H1 (cell line): ENCODE results near the gene TRNAU1AP. TPM values are rescaled to one million over a fixed set of nuclear protein-coding genes. Genes with fewer than 3 reads are reported as not detected.

Source experiments
- CTCF ChIA-PET: fragments of 300-600 bp; sonication (Branson Sonifier 250); formaldehyde crosslinking; loops from one replicate; lab custom pipeline; 2021; ENCODE audit not compliant: partially characterized antibody; lab: Charles Lee
- POLR2A ChIA-PET: fragments of 300-600 bp; sonication (Branson Sonifier 250); formaldehyde crosslinking; loops from one replicate; lab custom pipeline; 2021; ENCODE audit warnings: inconsistent platforms; ENCODE audit not compliant: partially characterized antibody; lab: Charles Lee
- DNase-seq, 2 experiments: peaks; one replicate each; pipeline versions ENCODE4 v3.0.0 to v3.0.0-alpha.2; 2010 to 2022; ENCODE audit warnings: low spot score in 2 of 2, low read depth in 1 of 2, mixed read lengths in 1 of 2
- FAIRE-seq: peaks from 2 replicates; lab custom pipeline; 2011; peaks lifted over from hg19 to GRCh38; lab: Jason Lieb, UNC
- H2AFZ ChIP-seq: 2 replicates; pipeline ENCODE4 v1.8.1; 2012; ENCODE audit warnings: low read length, inconsistent platforms
- H2AK5ac ChIP-seq: 2 replicates; pipeline ENCODE4 v1.6.1; 2013; ENCODE audit warnings: low read depth, low read length
- H2BK120ac ChIP-seq: replicated peaks from 2 replicates; pipeline ENCODE3; 2013; ENCODE audit warnings: low read depth, low read length, inconsistent platforms
- H2BK12ac ChIP-seq: 2 replicates; pipeline ENCODE4 v1.6.1; 2013; ENCODE audit warnings: low read depth, low read length
- H2BK15ac ChIP-seq: 2 replicates; pipeline ENCODE4 v1.6.1; 2013; ENCODE audit warnings: low read length
- H2BK20ac ChIP-seq: 2 replicates; pipeline ENCODE4 v1.6.1; 2013; ENCODE audit warnings: low read length
- H2BK5ac ChIP-seq: 2 replicates; pipeline ENCODE4 v1.6.1; 2013; ENCODE audit warnings: low read depth, low read length
- H3K14ac ChIP-seq: 2 replicates; pipeline ENCODE4 v1.6.1; 2013; ENCODE audit warnings: inconsistent platforms; ENCODE audit not compliant: insufficient read length
- H3K18ac ChIP-seq: 2 replicates; pipeline ENCODE4 v1.6.1; 2013; ENCODE audit warnings: low read length; ENCODE audit errors: extremely low read depth
- H3K23ac ChIP-seq: 2 replicates; pipeline ENCODE4 v1.6.1; 2013; ENCODE audit warnings: inconsistent platforms; ENCODE audit not compliant: insufficient read length
- H3K23me2 ChIP-seq: 2 replicates; pipeline ENCODE4 v1.6.1; 2013; ENCODE audit warnings: low read depth, low read length
- H3K27ac ChIP-seq: 2 replicates; pipeline ENCODE4 v1.6.1; 2011; ENCODE audit warnings: low read depth, low read length, inconsistent platforms
- H3K27me3 ChIP-seq, 4 experiments: replicated peaks in 1 of 4; 1 replicate in 1 of 4; 2 replicates in 3 of 4; pipeline versions ENCODE4 v1.6.1 to v1.8.1; 2011 to 2013; ENCODE audit warnings: low read length in 3 of 4, mild to moderate bottlenecking in 3 of 4, inconsistent platforms in 2 of 4, mixed read lengths in 2 of 4, moderate library complexity in 1 of 4; ENCODE audit not compliant: control insufficient read depth in 3 of 4, insufficient read depth in 3 of 4; ENCODE audit errors: extremely low read depth in 1 of 4
- H3K36me3 ChIP-seq, 4 experiments: 2 replicates each; pipeline versions ENCODE4 v1.6.1 to v1.8.1; 2011 to 2013; ENCODE audit warnings: mild to moderate bottlenecking in 4 of 4, low read length in 3 of 4, moderate library complexity in 2 of 4, control low read depth in 1 of 4, inconsistent platforms in 1 of 4; ENCODE audit not compliant: insufficient read depth in 4 of 4, control insufficient read depth in 2 of 4
- H3K4ac ChIP-seq: replicated peaks from 2 replicates; pipeline ENCODE3; 2013; ENCODE audit warnings: low read length, low read depth, mixed read lengths, inconsistent platforms; ENCODE audit not compliant: insufficient read length
- H3K4me1 ChIP-seq, 4 experiments: replicated peaks in 1 of 4; 1 replicate in 1 of 4; 2 replicates in 3 of 4; pipeline versions ENCODE4 v1.6.1 to v1.8.1; 2011 to 2013; ENCODE audit warnings: low read length in 3 of 4, inconsistent platforms in 2 of 4, mixed read lengths in 1 of 4; ENCODE audit not compliant: insufficient read depth in 4 of 4, control insufficient read depth in 3 of 4
- H3K4me2 ChIP-seq, 2 experiments: 2 replicates each; pipeline versions ENCODE4 v1.6.1 to v1.8.1; 2011 to 2013; ENCODE audit warnings: low read depth in 2 of 2, low read length in 2 of 2, control low read depth in 1 of 2, inconsistent platforms in 1 of 2, mild to moderate bottlenecking in 1 of 2; ENCODE audit not compliant: insufficient read depth in 1 of 2
- H3K4me3 ChIP-seq, 4 experiments: fragments of 200-600, 300-600 bp in 1 of 4; sonication (generic), shearing (Covaris generic), sonication (Bioruptor Twin) in 1 of 4; 2 replicates each; pipeline versions ENCODE4 v1.5.1 to v1.8.1; 2011 to 2016; ENCODE audit warnings: low read length in 4 of 4, low read depth in 3 of 4, control low read depth in 2 of 4, inconsistent platforms in 2 of 4, mild to moderate bottlenecking in 2 of 4, mixed read lengths in 1 of 4, moderate library complexity in 1 of 4; ENCODE audit not compliant: insufficient read depth in 2 of 4; ENCODE audit errors: extremely low read depth in 1 of 4
- H3K56ac ChIP-seq: replicated peaks from 2 replicates; pipeline ENCODE3; 2013; ENCODE audit warnings: low read depth, mild to moderate bottlenecking, mixed read lengths, low read length, inconsistent platforms; ENCODE audit not compliant: insufficient read length
- H3K79me1 ChIP-seq: 2 replicates; pipeline ENCODE4 v1.6.1; 2013; ENCODE audit warnings: low read depth, low read length, control low read depth
- H3K79me2 ChIP-seq, 2 experiments: 2 replicates each; pipeline versions ENCODE4 v1.6.1 to v1.8.1; 2012 to 2013; ENCODE audit warnings: low read length in 2 of 2, mild to moderate bottlenecking in 2 of 2, inconsistent platforms in 1 of 2; ENCODE audit not compliant: insufficient read depth in 2 of 2, control insufficient read depth in 1 of 2
- H3K9ac ChIP-seq, 4 experiments: replicated peaks in 1 of 4; 1 replicate in 1 of 4; 2 replicates in 3 of 4; pipeline versions ENCODE4 v1.6.1 to v1.8.1; 2011 to 2013; ENCODE audit warnings: low read depth in 3 of 4, low read length in 3 of 4, control low read depth in 2 of 4, mild to moderate bottlenecking in 2 of 4, moderate library complexity in 2 of 4, inconsistent platforms in 1 of 4; ENCODE audit errors: extremely low read depth in 1 of 4
- H3K9me3 ChIP-seq, 2 experiments: 2 replicates each; pipeline versions ENCODE4 v1.6.1 to v1.8.1; 2012 to 2013; ENCODE audit warnings: mild to moderate bottlenecking in 2 of 2, moderate library complexity in 2 of 2, control low read depth in 1 of 2, inconsistent platforms in 1 of 2, low read depth in 1 of 2, low read length in 1 of 2, mixed read lengths in 1 of 2; ENCODE audit not compliant: insufficient read depth in 2 of 2
- H4K20me1 ChIP-seq, 2 experiments: replicated peaks in 1 of 2; 2 replicates each; pipeline versions ENCODE3 to v1.8.1; 2011 to 2013; ENCODE audit warnings: inconsistent platforms in 2 of 2, low read length in 2 of 2, mild to moderate bottlenecking in 1 of 2; ENCODE audit not compliant: insufficient read depth in 2 of 2, control insufficient read depth in 1 of 2
- H4K5ac ChIP-seq: 2 replicates; pipeline ENCODE4 v1.6.1; 2013; ENCODE audit warnings: low read length, low read depth, mixed read lengths, inconsistent platforms; ENCODE audit not compliant: insufficient read length
- H4K8ac ChIP-seq: 2 replicates; pipeline ENCODE4 v1.8.0; 2013; ENCODE audit warnings: mild to moderate bottlenecking, moderate library complexity, low read length, inconsistent platforms; ENCODE audit not compliant: insufficient read depth; ENCODE audit errors: extremely low read depth
- H4K91ac ChIP-seq: replicated peaks from 2 replicates; pipeline ENCODE3; 2013; ENCODE audit warnings: low read length, mixed read lengths, inconsistent platforms; ENCODE audit not compliant: insufficient read length
- ASH2L ChIP-seq: fragments of 200-600, 300-600 bp; sonication (generic); IDR thresholded peaks from one replicate; pipeline ENCODE4 v1.7.1; 2017; ENCODE audit warnings: low read length
- BACH1 ChIP-seq: IDR thresholded peaks from 2 replicates; pipeline ENCODE4 v1.6.1; 2012; ENCODE audit warnings: low read length, improper control_type of control experiment
- CHD1 ChIP-seq: IDR thresholded peaks from 2 replicates; pipeline ENCODE4 v1.6.1; 2012; ENCODE audit warnings: low read depth, low read length, improper control_type of control experiment
- GABPA ChIP-seq: IDR thresholded peaks from 2 replicates; pipeline ENCODE4 v1.6.1; 2011; ENCODE audit warnings: mild to moderate bottlenecking, low read length, moderate library complexity, borderline replicate concordance; ENCODE audit not compliant: insufficient read depth
- HDAC2 ChIP-seq, 2 experiments: fragments of 300-600 bp in 1 of 2; sonication (generic) in 1 of 2; IDR thresholded peaks; 2 replicates each; pipeline ENCODE4 v1.6.1; 2011 to 2012; ENCODE audit warnings: low read depth in 2 of 2, low read length in 2 of 2, mild to moderate bottlenecking in 2 of 2, moderate library complexity in 2 of 2, borderline replicate concordance in 1 of 2, inconsistent platforms in 1 of 2
- JUN ChIP-seq: IDR thresholded peaks from 2 replicates; pipeline ENCODE4 v1.6.1; 2011; ENCODE audit warnings: low read depth, mild to moderate bottlenecking, improper control_type of control experiment, low read length
- JUND ChIP-seq: IDR thresholded peaks from 2 replicates; pipeline ENCODE4 v1.6.1; 2011; ENCODE audit warnings: mild to moderate bottlenecking, improper control_type of control experiment, low read length
- KDM5A ChIP-seq: fragments of 200-600 bp; IDR thresholded peaks from 2 replicates; pipeline ENCODE4 v1.7.1; 2012; ENCODE audit warnings: mild to moderate bottlenecking, low read length, inconsistent platforms, mixed read lengths
- RXRA ChIP-seq: IDR thresholded peaks from 2 replicates; pipeline ENCODE4 v1.6.1; 2011; ENCODE audit warnings: low read depth, mild to moderate bottlenecking, low read length, moderate library complexity; ENCODE audit not compliant: insufficient read depth
- TCF12 ChIP-seq: IDR thresholded peaks from 2 replicates; pipeline ENCODE4 v1.6.1; 2011; ENCODE audit warnings: low read depth, mild to moderate bottlenecking, low read length
- WGBS, 2 experiments: shearing (Covaris generic) in 1 of 2; methylation state at CpG; one replicate each; pipeline versions ENCODE4 v1.1.6 to v1.1.7; 2013 to 2015; ENCODE audit warnings: low lambda C conversion rate in 2 of 2, mixed read lengths in 2 of 2, inconsistent platforms in 1 of 2, low coverage in 1 of 2, missing lambda C conversion rate in 1 of 2; ENCODE audit not compliant: insufficient replicate concordance in 2 of 2, insufficient coverage in 1 of 2, insufficient read length in 1 of 2; ENCODE audit errors: extremely low coverage in 1 of 2, missing lambda C conversion rate in 1 of 2; 5-methylcytosine and 5-hydroxymethylcytosine counted together
- polyA plus RNA-seq, 7 experiments: library from polyadenylated mRNA; depleted of rRNA in 3 of 7; stranded (reverse) in 5 of 7; unstranded in 2 of 7; fragments of >200 nt in 5 of 7; fragments of 200-250 nt in 2 of 7; gene quantifications; 1 replicate in 5 of 7; 2 replicates in 1 of 7; 4 replicates in 1 of 7; pipeline versions ENCODE4 v1.2.1 to v1.2.3, GENCODE V29; 2011 to 2013; ENCODE audit warnings: missing spikeins in 2 of 7, mixed read lengths in 2 of 7
- total RNA-seq: library from RNA; stranded (reverse); fragmentation: NEBNext Ultra II Directional; extraction: Animal tissue kit (Norgen Biotek cat#: 25700); gene quantifications from 2 replicates; pipeline ENCODE4 v1.2.1, GENCODE V29; 2021

TRNAU1AP gene
- total and polyA plus RNA-seq, 2 of the 8 experiments (the other 6 are each of a cell fraction or from before 2014, with no cell fraction given) = 35.2 to 37.1 TPM

- whole genome bisulfite sequencing, 2 experiments = 97% methylated on average over 7 of the region's 9 CpGs; no CpG with 5 or more reads in 1 of the 2 experiments
- no peak overlapping the region for H2BK20ac ChIP-seq
- POLR2A ChIA-PET = interaction anchor here (0.6 to 31.3 kb wide), 10 partner anchors 8 to 76 kb away, joined by 3 to 660 read pairs (median 4); partner anchors contain the start of gene RCC1
Measured at GRCh38 chr1:28526886-28527285, 26.0 kb upstream of the TRNAU1AP start.

More at GRCh38 chr1:28526886-28527285, 26.0 kb upstream of the TRNAU1AP start:
- Histone ChIP-seq H3K56ac (no peak overlapping the region), H2BK12ac (no peak overlapping the region; the same call in 1 of the 2 replicates), H4K5ac (no peak overlapping the region), H3K23me2 (no peaks in the 10 kb centered on the region), H3K9me3 (no peaks in the 10 kb centered on the region), H2AK5ac (no peak overlapping the region), H2BK15ac (no peak overlapping the region), H4K91ac (no peak overlapping the region), H4K20me1 (peaks cover 0 to 6% of the 10 kb centered on the region in 2 experiments), H3K27ac (no peak overlapping the region), H3K27me3 (no peaks in the 10 kb centered on the region), H3K79me1 (peaks cover 13% of the 10 kb centered on the region), H3K18ac (no peak overlapping the region), H3K23ac (no peak overlapping the region), H3K4me1 (peaks cover 0 to under 1% (median 0%) of the 10 kb centered on the region in 4 experiments; a peak in 2 of 7 replicates), H3K4ac (no peak overlapping the region), H3K79me2 (peaks cover 4 to 52% of the 10 kb centered on the region in 2 experiments; a peak in 3 of 4 replicates), H3K4me3 (no peak overlapping the region), H2AFZ (no peak overlapping the region), H2BK5ac (0 out of 2 replicates have a peak overlapping the region, but pooled peaks have one; percentile 49), H3K36me3 (peaks cover 6 to 36% (median 18%) of the 10 kb centered on the region in 4 experiments; a peak in 7 of 8 replicates), H4K8ac (no peak overlapping the region; the same call in 1 of the 2 replicates), H3K14ac (no peak overlapping the region), H2BK120ac (no peak overlapping the region), H3K9ac (no peak overlapping the region), H3K4me2 (no peak overlapping the region)
- CTCF ChIA-PET = interaction anchor here (0.5 kb wide), 1 partner anchor 14 kb away, joined by 3 read pairs; no protein-coding TSS in a partner anchor
- FAIRE-seq (no peak), DNase-seq (no peak)
- TF ChIP-seq RXRA (no peak), JUND (no peak), ASH2L (no peak), KDM5A (no peak), HDAC2 (IDR thresholded peaks at IDR 0.05; ENCODE audit: borderline replicate concordance in 1 of 2, low read depth in 2 of 2, low read length in 2 of 2) (no peak), CHD1 (no peak), TCF12 (no peak), JUN (no peak), GABPA (no peak), BACH1 (no peak)
